GM12873 (cell line): Measurements from ENCODE around the gene AFAP1L1.

ENCODE experiments used
- CTCF ChIP-seq: IDR thresholded peaks from 2 replicates; pipeline ENCODE4 v1.5.1; 2012; ENCODE audit warnings: low read depth, mild to moderate bottlenecking, moderate library complexity, low read length, control low read depth; ENCODE audit not compliant: insufficient read depth; ENCODE audit errors: missing control alignments

Gene AFAP1L1

GRCh38 chr5:149322518-149322917 lies 50.9 kb downstream of the AFAP1L1 start:
- no peak for TF ChIP-seq CTCF

DNA sequence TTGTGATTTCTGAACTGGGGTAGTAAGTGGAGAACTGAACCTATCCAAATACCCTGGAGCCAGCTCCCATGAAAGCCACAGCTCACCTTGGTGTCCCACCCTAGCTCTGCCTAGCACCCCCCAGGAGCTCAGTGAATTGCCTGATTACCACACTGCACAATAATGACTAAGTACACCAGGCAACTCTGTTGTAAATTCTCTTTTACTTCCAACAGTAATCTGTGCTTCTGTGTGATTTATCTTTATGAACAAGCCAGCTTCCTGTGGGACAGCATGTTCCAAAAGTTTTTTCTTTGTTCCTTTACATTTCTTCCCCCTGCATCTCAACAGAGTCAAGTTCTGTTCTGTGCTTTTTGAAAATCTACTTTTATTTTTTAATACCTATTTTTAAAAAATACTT lies 51.6 kb downstream of the AFAP1L1 start:
- no peak for TF ChIP-seq CTCF

DNA sequence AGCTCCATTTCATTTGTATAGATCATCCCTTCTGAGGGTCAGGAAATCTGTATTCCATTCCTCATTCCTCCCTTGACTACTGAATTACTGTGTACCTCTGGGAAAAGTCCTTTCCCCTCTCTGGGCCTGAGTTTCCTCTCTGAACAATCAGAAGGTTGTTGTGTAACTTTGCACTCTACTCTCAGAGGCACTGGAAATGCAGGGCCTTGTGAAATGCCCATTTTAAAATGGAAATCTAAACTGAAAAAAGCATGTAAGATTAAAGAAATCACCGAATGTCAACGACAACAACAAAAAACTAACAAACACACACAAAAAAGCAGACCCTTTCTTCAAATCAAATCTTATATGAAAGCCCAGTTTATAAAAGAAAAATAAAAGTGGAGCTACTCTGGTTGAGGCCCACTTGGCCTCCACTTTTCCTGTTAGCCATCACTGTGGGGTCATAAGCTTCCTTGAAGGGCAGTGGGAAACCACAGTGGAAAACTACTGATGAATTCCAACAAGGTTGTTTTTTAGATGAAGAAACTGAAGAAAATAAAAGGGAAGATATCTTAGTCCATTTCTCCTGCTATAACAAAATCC lies 52.1 kb downstream of the AFAP1L1 start:
- TF ChIP-seq CTCF = no peak

DNA sequence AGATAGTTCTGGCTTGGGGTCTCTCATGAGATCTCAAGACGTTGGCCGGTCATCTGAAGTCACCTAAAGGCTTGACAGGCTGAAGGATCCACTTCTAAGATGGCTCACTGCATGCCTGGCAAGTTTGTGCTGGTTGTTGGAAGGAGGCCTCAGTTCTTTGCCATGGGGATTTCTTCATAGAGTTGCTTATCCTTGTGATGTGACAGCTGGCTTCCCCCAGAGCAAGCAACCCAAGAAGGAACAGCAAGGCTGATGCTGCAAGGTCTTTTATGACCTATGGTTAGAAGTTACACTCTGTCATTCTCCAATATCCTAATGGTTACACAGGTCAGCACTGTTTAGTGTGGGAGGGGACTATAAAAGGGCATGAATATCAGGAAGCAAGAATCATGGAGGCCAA lies 53.0 kb downstream of the AFAP1L1 start:
- TF ChIP-seq CTCF = no peak

GRCh38 chr5:149325166-149325735 lies 53.6 kb downstream of the AFAP1L1 start:
- TF ChIP-seq CTCF = no peak

DNA sequence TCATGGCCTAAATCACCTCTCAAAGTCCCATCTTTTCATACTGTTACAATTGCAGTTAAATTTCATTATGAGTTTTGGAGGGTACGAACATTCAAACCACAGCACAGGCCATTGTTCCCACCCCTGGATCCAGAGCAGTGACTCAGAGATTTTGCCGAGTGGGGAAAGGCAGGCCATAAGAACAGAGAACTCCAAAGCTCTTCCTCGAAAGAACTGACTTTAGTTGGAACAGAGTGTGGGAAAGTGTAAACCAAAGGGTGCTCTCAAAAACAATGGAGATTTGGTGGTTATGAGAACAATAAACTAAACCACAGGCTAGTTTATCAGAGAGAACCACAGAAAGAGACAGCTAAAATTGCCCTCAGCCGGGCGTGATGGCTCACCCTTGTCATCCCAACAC lies 54.2 kb downstream of the AFAP1L1 start:
- no peak for TF ChIP-seq CTCF

- TF ChIP-seq CTCF = no peak
Observed at GRCh38 chr5:149326611-149327010, 55.0 kb downstream of the AFAP1L1 start.
